PC-3 (cell line): ENCODE measurements around the gene RERE.

Source experiments
- EZH2 ChIP-seq: fragments of 300-600 bp; sonication (generic); IDR thresholded peaks from one replicate; pipeline ENCODE4 v1.6.1; 2017; ENCODE audit warnings: antibody characterized with exemption, mild to moderate bottlenecking, low read length; ENCODE audit not compliant: unreplicated experiment
- TF ChIP-seq, protein P1 (sequence below): fragments of 300-600 bp; sonication (generic); conservative IDR thresholded peaks from 2 replicates; pipeline ENCODE4 v1.5.1; 2017; ENCODE audit warnings: antibody characterized with exemption, low read depth, mild to moderate bottlenecking, low read length

DNA sequence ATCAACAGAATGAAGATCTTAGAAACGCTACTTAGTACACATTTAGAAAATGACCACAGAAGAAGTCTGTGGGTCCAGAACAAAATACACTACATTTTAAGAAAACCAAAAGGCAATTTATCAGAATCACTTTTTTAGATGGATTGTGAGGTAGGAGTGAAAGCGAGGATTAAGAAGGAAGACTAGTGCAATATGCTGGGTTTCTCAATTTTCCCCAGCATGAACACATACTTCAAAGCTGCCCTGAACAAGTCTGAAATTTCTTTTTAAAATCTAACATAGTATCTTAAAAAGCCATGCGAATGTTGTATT, 299.0 kb downstream of the RERE start:
- TF ChIP-seq, protein P1, sequence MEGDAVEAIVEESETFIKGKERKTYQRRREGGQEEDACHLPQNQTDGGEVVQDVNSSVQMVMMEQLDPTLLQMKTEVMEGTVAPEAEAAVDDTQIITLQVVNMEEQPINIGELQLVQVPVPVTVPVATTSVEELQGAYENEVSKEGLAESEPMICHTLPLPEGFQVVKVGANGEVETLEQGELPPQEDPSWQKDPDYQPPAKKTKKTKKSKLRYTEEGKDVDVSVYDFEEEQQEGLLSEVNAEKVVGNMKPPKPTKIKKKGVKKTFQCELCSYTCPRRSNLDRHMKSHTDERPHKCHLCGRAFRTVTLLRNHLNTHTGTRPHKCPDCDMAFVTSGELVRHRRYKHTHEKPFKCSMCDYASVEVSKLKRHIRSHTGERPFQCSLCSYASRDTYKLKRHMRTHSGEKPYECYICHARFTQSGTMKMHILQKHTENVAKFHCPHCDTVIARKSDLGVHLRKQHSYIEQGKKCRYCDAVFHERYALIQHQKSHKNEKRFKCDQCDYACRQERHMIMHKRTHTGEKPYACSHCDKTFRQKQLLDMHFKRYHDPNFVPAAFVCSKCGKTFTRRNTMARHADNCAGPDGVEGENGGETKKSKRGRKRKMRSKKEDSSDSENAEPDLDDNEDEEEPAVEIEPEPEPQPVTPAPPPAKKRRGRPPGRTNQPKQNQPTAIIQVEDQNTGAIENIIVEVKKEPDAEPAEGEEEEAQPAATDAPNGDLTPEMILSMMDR: no peak
- no peak for TF ChIP-seq EZH2
